Measurements from ENCODE around the gene ANKRD55. TPM values are rescaled to one million over a fixed set of nuclear protein-coding genes. Genes with fewer than 3 reads are reported as not detected.
A peak's percentile ranks its signal among the peaks of the same experiment; 100 is the strongest.
"Not testable (repeated sequence)": the region's sequence is repeated elsewhere in the genome, so short reads cannot be mapped to it uniquely, and the experiment has no call there.

The ANKRD55 gene
- polyA plus RNA-seq, 1 of the 3 experiments (the other 2 are of a cell fraction), result not detected

- 91% methylated on average over 1 of the region's 1 CpG for WGBS (ENCODE audit: low lambda C conversion rate)
- no peak for DNase-seq
Observed at GRCh38 chr5:56102889-56103288, 130.2 kb downstream of the ANKRD55 start.

GRCh38 chr5:56102207-56102606 lies 130.9 kb downstream of the ANKRD55 start:
- H3K9ac ChIP-seq; H3K27me3 ChIP-seq (ENCODE audit: insufficient read depth); H3K27ac ChIP-seq (ENCODE audit: low read depth in 2 of 2, low read length in 1 of 2); H2AFZ ChIP-seq (ENCODE audit: low read depth); DNase-seq; H4K20me1 ChIP-seq (ENCODE audit: insufficient read depth); H3F3A ChIP-seq (replicated peaks; ENCODE audit: insufficient read depth); H3K9me2 ChIP-seq; H3K4me3 ChIP-seq (ENCODE audit: low read depth in 2 of 2, low read length in 1 of 2); H3K9me3 ChIP-seq; POLR2A ChIA-PET; H3K36me3 ChIP-seq (replicated peaks in 1 of 2; ENCODE audit: control insufficient read depth in 1 of 2, insufficient read depth in 2 of 2, low read length in 1 of 2); H3K79me2 ChIP-seq (ENCODE audit: insufficient read depth); H3K4me2 ChIP-seq: not testable (repeated sequence)
- 92% methylated on average over 9 of the region's 9 CpGs for WGBS (ENCODE audit: low lambda C conversion rate)
- CTCF ChIA-PET, result interaction anchor here (2.0 kb wide), 1 partner anchor 99 kb away, joined by 6 read pairs; no protein-coding TSS in a partner anchor
- peaks cover 0 to 10% of the 10 kb centered on the region in 2 experiments; a peak in 2 of 4 replicates for H3K4me1 ChIP-seq (ENCODE audit: control insufficient read depth in 1 of 2, insufficient read depth in 2 of 2, low read depth in 1 of 2, low read length in 1 of 2)

More at GRCh38 chr5:56102889-56103288, 130.2 kb downstream of the ANKRD55 start:
- Histone ChIP-seq H3K9ac (no peak overlapping the region), H3K4me1 (ENCODE audit: control insufficient read depth in 1 of 2, insufficient read depth in 2 of 2, low read depth in 1 of 2, low read length in 1 of 2) (peaks cover 0 to 10% of the 10 kb centered on the region in 2 experiments; a peak in 2 of 4 replicates), H3K4me2 (no peak overlapping the region), H2AFZ (ENCODE audit: low read depth) (no peak overlapping the region), H3K9me3 (no peaks in the 10 kb centered on the region), H3K79me2 (ENCODE audit: insufficient read depth) (no peaks in the 10 kb centered on the region), H4K20me1 (ENCODE audit: insufficient read depth) (no peaks in the 10 kb centered on the region), H3K27me3 (ENCODE audit: insufficient read depth) (no peaks in the 10 kb centered on the region), H3K36me3 (replicated peaks in 1 of 2; ENCODE audit: control insufficient read depth in 1 of 2, insufficient read depth in 2 of 2, low read length in 1 of 2) (no peaks in the 10 kb centered on the region), H3K4me3 (ENCODE audit: low read depth in 2 of 2, low read length in 1 of 2) (no peak overlapping the region), H3F3A (replicated peaks; ENCODE audit: insufficient read depth) (peaks cover 8% of the 10 kb centered on the region), H3K27ac (ENCODE audit: low read depth in 2 of 2, low read length in 1 of 2) (no peak overlapping the region), H3K9me2 (no peaks in the 10 kb centered on the region)
- no peak for TF ChIP-seq MXI1 (IDR thresholded peaks at IDR 0.05; ENCODE audit: low read depth, low read length)
- TF ChIP-seq PBX3 (IDR thresholded peaks at IDR 0.05), result no peak
- no peak for TF ChIP-seq CTCF (IDR thresholded peaks at IDR 0.05)
- TF ChIP-seq GATA2 (CRISPR knock-in tag; IDR thresholded peaks at IDR 0.05), result peak; percentile 42; the same call in 1 of the 2 replicates
- no peak for TF ChIP-seq USF1 (IDR thresholded peaks at IDR 0.05; ENCODE audit: borderline replicate concordance, low read depth)
- TF ChIP-seq GABPA (IDR thresholded peaks at IDR 0.05; ENCODE audit: low read depth), result no peak
- peak in 1 of 2 experiments; percentile 31; a peak in 1 of 4 replicates for TF ChIP-seq EP300 (IDR thresholded peaks at IDR 0.05; ENCODE audit: borderline replicate concordance in 1 of 2, low read depth in 1 of 2, low read length in 1 of 2)
- no peak for TF ChIP-seq RFX5 (IDR thresholded peaks at IDR 0.05; ENCODE audit: low read length)
- ChIA-PET POLR2A (no interaction called here), CTCF (interaction anchor here (0.6 to 2.0 kb wide), 3 partner anchors 98 to 216 kb away, joined by 3 to 6 read pairs (median 6); no protein-coding TSS in a partner anchor)
